ENCODE measurements around the gene C11orf54.
"Not testable (repeated sequence)": the region's sequence is repeated elsewhere in the genome, so short reads cannot be mapped to it uniquely, and the experiment has no call there.

The C11orf54 gene

DNA sequence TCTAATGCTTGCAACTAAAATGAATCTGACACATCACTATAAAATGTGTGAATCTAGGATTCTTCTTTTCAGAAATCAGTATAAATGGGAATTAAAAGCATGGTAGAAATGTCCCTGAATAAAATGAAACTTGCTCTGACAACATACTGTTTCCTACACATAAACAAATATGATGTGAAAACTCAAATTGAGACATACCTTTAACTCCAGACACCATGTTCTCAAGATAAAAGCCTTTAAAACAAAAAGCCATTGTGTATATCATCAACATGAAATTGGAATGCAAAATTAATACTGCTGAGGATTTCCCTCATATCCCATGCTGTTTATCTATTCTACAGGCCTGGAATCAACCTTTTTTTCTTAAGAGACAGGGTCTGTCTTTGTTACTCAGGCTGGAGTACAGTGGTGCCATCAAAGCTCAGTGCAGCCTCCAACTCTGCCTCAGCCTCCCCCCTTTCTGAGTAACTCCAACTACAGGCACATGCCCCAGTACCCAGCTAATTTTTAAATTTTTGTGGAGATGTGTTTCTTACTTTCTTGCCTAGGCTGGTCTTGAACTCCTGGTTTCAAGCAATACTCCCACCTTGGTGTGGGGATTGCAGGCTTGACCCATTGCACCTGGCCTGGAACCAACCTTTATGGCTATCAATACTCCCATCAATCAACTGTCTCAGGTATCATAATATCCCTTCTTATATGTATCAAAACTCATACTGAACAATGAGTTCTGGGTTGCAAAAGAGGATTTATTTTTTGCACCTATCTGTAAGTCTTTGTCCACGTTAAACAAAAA lies 6.8 kb upstream of the C11orf54 start:
- FAIRE-seq, result no peak

DNA sequence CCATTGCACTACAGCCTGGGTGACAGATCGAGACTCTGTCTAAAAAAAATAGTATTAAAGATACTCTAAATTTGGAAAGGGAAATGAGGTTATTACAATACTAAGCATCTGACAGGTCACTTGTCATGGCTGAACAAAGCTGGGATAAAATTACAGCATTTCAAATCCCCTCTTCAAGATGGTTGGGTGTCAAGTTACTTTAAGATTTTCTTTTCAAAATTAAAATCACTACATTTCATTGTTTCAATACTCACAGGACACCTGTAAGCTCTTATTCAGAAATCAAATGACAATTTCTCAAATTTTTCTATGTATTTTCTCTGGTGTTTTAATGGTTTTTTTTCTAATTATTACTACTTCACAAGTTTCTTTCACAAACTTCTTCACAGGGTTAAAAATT lies 5.8 kb upstream of the C11orf54 start:
- no peak for FAIRE-seq

DNA sequence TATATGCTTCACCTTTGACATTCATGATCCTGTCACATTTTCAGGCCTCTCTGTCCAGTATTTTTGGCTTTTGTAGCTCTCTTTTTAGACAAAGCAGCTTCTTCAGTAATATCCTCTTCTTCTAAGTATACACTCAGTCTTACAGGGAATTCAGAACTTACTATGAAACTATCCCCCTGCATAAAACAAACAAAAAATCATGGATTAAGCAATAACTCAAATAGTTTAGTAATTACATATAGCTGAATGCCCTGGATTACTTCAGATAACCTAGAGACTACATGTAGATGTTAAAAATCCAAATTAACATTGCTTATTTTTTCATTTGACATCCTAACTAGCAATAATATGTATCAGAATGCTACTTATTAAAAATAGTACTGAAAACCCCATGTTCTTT lies 5.3 kb upstream of the C11orf54 start:
- no peak for FAIRE-seq

DNA sequence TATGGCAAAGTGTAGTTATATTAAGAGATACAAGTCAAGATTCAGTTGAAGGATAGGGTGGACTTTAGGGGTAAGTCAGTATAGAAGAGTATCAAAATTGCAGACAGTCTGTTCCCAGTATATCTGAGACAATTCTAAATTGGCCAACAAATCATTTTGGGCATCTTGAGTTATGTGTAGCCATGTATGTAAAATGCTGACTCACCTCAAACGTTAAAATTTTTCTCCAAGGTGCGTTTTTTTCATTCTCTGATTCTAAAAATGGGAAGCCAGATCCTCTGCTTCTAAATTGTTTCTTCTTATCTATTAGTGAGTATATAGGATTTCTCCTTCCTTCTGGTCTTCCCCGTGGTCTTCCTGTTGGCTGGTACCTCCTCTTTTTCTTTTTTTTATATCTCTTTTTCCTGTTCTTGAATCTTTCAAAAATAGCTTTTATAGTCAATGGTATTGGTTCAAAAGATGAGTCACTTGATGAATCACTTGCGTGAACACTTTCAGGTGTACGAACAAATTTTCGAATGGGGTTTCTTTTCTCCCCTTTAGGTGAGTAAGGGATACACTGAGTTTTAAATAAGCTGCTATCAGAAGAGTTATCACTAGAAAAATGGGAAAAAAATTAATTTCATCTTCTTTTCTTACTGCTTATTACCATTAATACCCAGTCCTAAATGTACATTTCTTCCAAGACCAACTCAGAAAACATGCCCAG lies 3.4 kb upstream of the C11orf54 start:
- no peak for FAIRE-seq

DNA sequence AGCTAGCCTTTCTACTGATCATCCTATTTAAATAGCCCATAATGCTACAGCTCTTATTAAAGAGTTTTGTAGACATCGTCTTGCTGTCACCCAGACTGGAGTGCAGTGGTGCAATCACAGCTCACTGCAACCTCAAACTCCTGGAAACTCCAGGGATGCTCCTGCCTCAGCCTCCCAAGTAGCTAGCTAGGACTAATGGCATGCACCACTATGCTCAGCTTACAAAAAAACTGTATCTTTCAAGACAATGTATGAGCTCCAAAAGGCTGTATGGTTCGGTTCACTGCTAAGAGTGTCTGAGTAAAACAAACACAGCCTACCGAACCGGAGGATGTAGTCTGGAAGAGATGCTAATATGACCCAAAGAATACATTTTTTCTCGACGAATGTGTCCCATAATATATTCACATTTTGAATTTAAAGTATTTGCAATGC lies 2.8 kb upstream of the C11orf54 start:
- FAIRE-seq, result no peak

DNA sequence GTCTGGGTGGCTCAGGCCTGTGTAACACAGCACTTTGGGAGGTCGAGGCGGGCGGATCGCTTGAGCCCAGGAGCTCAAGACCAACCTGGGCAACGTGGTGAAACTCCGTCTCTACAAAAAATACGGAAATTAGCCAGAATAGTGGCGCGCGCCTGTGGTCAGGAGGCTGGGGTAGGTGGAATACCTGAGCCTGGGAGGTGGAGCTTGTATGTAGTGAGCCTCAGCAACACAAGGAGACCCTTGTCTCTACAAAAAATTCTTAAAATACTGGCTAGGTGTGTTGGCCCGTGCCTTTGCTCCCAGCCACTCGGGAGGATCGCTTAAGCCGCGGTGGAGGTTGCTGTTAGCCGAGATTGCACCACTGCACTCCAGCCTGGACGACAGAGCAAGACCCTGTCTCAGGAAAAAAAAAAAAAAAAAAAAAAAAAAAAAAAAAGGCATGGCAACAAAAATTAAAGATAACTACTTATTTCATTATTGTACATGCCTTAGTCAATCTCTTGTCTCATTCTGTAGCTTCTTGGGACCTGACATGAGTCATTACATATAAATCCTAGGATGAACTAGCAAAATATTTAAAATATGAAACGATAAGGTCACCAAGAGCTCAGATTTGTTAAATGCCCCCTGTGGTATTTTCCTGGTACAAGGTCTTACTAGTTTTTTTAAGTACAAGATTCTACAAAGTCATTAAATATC lies 1.3 kb upstream of the C11orf54 start:
- no peak for FAIRE-seq

DNA sequence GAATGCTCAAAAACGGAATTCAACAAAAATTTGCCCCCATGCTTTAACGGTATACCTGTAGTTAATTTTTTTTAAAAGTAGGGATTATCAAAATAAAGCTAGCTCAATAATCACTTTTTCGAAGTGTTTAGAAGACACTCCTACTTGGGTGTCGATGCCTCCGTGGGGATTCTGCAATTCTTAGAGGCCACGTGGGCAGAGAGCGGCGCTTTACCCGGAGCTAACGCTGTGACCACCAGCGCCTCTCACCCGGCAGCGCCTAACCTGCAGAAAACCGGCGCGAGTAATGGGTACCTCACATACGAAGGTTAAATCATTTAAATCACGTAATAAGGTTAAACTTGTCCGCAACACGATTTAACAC lies 760 bp upstream of the C11orf54 start:
- no peak for FAIRE-seq

DNA sequence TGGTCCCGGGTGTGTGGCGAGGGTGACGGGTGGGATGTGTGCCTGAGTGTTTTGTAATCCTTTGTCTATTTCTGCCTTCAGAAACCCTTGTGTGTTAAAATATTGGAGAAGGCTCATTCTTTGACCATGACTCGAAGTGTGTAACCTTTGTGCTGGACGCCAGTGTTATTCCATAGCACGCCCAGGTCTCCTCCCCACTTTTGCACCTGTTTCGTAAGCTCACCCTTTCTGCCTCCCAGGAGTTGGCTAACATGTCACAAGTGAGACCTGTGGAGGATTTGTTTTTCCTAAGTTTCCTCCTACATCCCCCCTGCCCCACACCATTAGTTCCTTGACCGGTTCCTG lies 382 bp downstream of the C11orf54 start:
- FAIRE-seq, result no peak

DNA sequence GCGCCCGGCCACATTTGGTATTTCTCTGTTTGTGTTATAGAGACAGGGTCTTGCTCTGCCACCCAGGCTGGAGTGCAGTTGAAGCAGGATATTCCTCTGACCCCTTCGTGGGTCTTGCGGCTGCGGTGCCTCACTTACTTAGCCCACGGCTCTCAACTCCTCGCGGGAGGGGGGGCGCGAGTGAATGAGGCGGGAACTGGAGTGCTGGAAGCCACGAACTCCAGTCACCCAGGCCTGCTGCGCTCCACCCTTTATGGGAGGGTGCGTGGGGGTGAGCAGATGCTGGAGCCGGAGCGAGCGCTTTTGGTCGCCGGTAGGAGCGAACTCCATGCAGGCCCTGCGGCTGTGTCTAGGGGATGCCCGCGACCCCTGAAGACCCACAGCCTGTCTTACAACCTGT lies 1.8 kb downstream of the C11orf54 start:
- no peak for FAIRE-seq

DNA sequence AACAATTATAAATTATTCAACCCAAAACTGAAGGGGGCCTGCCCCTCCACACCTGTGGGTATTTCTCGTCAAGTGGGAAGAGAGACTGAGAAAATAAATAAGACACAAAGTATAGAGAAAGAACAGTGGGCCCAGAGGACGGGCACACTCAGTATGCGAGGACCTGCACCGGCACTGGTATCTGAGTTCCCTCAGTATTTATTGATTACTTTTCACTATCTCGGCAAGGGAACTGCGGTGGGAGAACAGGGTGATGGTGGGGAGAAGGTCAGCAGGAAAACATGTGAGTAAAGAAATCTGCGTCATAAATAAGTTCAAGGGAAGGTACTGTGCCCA lies 3.2 kb downstream of the C11orf54 start:
- no peak for FAIRE-seq

DNA sequence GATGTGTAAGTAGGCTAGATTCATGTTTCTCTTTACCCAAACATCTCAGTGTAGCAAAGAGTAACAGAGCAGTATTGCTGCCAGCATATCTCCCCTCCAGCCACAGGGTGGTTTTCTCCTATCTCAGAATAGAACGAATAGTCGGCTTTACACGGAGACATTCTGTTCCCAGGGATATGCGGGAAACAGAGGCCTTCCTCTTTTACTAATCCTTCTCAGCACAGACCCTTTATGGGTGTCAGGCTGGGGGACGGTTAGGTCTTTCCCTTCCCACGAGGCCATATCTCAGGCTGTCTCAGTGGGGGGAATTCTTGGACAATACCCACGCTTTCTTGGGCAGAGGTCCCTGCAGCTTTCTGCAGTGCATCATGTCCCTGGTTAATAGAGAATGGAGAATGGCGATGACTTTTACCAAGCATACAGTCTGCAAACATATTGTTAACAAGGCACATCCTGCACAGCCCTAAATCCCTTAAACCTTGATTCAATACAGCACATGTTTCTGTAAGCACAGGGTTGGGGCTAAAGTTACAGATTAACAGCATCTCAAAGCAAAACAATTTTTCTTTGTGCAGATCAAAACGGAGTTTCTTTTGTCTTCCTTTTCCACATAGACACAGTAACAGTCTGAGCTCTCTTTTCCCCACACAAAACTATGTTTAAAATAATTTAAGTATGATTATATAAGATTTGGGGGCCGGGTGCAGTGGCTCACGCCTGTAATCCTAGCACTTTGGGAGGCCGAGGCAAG lies 3.7 kb downstream of the C11orf54 start:
- FAIRE-seq, result not testable (repeated sequence)

DNA sequence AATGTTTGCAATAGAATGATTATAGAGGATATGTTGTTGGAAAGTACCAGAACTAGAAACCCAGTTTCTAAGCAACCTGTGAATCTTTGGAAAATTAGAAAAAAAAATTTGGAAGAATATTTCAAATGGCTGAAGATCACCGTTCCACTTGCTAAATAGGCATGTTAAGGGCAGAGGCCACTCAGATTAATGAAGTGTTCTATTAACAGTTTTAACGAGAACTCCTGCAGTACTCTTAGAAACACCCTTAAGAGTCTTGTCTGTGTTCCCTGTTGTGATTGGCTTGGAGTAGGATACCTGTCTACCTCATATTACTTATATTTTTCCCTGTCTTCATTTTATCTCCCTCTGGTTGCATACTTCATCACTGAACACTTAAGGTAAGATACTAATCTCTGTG lies 4.6 kb downstream of the C11orf54 start:
- FAIRE-seq, result no peak

DNA sequence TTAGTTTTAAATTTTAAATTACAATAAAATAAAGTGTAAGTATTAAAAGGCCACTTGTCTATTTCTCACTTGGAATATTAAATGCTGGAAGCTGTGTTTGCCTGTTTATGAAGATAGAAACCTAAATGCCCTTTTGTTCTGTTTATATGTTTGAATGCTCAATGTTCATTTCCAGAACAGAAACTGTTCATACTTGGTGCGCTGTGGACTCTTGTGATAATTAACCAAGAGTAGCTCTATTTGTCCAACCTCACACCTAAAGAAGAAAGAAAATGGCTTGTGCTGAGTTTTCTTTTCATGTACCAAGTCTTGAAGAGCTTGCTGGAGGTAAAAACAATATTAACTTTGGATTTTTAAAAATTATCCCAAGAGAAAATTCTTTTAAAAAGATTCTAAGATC lies 5.7 kb downstream of the C11orf54 start:
- FAIRE-seq, result no peak

DNA sequence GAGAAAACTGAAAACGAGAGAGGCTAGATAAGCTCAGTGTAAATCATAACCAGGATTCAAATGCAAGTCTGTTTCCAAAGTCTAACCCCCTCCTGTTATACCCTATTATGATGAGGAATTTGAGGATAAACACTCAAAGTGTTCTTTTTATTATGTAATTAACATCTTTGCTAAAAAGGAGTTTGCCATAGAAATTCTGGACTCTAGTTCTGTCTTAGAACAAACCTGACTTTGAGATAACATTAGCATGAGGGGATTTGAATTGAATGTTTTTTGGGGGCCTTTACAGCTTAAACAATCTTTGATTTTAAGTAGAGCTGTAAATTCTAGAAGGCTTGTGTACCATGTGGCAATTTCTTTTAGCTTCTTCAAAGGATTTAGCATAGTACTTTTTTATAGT lies 9.5 kb downstream of the C11orf54 start:
- no peak for FAIRE-seq

DNA sequence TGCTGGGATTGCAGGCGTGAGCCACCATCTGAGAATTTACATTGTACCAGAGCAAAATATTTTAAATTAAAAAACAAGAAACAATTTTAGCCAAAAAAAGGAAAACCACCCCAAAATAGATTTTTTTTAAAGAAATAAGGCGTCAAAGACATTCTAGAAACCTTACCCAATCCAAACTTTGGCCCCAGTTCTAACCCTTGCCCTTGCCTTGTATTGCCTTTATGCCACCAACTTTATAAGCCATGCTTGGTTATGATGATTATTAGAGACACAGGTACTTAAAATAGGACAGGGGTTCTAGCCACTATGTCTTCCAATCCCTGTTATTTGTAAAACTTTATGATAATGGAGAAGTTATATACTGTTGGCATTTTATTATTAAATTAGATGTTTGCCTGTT lies 11.8 kb downstream of the C11orf54 start:
- FAIRE-seq, result no peak

DNA sequence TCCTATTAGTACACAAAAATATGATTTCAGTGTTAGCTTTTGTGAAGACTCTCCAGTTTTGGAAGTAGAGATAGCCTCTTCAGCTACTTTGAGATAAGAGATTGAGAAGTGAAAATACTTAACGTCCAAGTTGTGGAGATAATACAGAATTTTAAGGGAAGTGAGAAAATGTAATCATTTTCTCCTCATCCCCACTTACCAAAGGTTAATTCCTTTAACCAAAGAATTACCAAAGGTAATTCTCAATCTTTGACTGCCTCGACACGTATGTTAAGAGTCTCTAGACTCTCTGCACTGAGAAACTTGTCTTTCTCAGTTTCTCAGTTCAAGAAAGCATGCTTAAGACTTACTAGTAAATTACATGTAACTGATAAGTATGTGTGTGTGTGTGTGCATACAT lies 15.3 kb downstream of the C11orf54 start:
- FAIRE-seq, result no peak

DNA sequence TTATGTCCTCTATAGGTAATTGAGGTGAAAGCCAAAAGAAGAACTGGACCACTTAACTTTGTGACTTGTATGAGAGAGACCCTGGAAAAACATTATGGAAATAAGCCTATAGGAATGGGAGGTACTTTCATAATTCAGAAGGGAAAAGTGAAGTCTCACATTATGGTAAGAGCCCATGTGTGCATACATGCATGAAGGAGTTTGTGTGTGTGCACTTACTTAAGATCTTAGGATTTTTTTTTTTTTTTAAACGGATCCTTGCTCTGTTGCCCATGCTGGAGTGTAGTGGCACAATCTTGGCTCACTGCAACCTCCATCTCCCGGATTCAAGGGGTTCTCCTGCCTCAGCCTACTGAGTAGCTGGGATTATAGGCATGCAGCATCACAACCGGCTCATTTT lies 15.8 kb downstream of the C11orf54 start:
- no peak for FAIRE-seq

DNA sequence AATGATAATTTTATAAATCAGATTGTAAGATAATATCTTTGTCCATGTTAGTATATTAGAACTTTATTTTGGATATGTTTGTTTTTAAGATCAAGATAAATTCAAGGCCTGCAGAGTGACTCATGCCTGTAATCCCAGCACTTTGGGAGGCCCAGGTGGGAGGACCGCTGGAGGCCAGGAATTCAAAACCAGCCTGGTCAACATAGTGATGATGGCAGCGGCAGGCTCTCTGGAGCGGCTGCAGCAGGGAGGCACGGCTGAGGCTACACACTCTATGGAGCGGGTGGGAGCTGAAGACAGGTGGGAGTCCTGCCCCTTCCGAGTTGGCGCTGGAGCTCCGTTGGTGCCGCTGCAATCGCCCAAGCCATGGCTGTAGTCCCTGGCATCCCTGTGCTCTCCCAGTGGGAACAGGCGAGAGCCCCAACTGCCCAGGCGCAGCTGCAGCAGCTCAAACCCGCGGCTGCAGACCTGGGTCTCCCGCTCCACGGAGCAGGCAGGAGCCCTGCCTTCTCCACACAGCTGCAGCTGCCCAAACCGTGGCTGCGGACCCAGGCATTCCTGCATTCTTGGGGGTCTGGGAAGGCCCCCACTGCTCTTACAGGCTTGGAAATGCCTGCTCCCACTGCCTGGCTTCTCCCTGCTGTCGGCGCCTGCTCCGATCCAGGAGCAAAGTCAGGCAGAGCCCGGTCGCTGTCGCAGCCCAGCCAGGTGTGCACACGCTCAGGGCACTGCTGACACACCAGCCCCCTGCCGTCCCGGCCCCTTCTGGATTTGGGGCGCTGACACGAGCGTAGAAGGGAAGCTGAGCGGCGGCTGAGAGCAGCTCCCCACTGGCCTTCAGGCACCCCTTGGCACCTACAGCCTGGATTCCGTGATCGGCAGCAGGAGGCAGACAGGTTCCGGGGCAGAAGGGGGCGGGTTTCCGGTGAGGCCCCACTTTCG lies 16.7 kb downstream of the C11orf54 start:
- FAIRE-seq, result no peak

DNA sequence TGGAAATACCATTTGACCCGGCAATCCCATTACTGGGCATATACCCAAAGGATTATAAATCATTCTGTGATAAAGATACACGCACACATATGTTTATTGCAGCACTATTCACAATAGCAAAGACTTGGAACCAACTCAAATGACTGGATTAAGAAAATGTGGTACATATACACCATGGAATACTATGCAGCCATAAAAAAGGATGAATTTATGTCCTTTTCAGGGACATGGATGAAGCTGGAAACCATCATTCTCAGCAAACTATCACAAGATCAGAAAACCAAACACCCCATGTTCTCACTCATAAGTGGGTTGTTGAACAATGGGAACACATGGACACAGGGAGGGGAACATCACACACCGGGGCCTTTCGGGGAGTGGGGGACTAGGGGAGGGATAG lies 17.7 kb downstream of the C11orf54 start:
- FAIRE-seq, result not testable (repeated sequence)

DNA sequence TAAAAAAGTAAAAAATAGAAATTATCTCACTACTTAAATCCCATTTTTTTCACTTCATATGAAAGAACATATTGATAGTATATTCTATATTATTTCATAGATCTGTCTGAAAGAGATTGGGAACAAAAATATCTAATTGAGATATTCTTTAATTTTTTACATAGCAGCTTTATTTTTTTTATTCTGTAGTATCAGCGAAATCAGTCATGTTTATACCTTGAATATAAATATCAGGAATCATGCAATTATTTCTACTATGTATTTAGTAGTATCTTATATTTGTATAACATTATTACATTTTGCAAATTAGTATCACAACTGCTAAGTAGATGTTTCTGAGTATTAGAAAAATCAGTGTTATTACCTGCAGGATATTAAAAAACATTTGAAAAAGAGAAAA lies 20.4 kb downstream of the C11orf54 start:
- FAIRE-seq, result no peak

DNA sequence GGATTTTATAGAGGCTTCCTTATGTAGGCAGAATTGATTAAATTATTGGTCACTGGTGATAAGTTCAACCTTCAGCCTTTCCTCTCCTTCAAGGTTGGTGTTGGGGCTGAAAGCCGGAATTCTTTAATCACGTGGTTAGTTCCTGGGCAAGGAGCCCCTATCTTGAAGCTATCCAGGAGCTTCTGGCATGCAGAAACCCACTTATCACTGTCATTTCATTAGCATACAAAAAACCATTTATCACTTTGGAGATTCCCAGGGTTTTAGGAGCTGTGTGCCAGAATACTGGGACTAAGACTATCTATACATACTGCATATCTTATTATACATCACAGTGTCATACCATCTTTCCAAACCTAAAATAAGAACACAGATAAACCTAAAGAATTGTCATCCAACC lies 24.1 kb downstream of the C11orf54 start:
- FAIRE-seq, result no peak

DNA sequence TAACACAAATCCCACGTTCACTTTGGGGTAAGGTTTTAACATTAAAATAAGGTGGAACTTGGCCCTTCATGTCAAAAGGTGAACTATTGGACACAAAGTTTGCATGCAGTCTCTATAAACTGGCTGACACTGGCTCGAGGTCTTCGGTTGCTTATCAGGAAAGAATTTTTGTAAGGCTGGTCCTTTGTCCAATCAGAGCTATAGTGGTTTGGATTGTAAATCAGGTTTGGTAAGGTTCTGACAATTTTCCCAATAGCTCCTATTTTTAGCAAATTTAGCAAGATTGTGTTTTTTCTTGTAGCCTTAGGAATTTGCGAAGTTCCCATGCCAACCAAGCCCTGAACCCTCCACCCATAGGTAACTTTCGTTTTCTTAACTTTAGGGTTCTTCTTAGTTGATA lies 25.0 kb downstream of the C11orf54 start:
- no peak for FAIRE-seq
